GM21723 (cell line): ENCODE measurements around the gene NFE2L3.
A peak's percentile ranks its signal among the peaks of the same experiment; 100 is the strongest.
"Not testable (repeated sequence)": the region's sequence is repeated elsewhere in the genome, so short reads cannot be mapped to it uniquely, and the experiment has no call there.

Experiments
- ATAC-seq: cut with Tn5 transposase; IDR thresholded peaks from one replicate; pipeline ENCODE4 v1.9.1; 2021; ENCODE audit warnings: mild to moderate bottlenecking, moderate library complexity; ENCODE audit not compliant: unreplicated experiment

NFE2L3 gene

GRCh38 chr7:26147030-26147429 lies 5.0 kb upstream of the NFE2L3 start:
- no peak for ATAC-seq

GRCh38 chr7:26147646-26148306 lies 4.2 kb upstream of the NFE2L3 start:
- not testable (repeated sequence) for ATAC-seq

GRCh38 chr7:26148307-26148700 lies 3.7 kb upstream of the NFE2L3 start:
- ATAC-seq: not testable (repeated sequence)

GRCh38 chr7:26149391-26149977 lies 2.5 kb upstream of the NFE2L3 start:
- no peak for ATAC-seq

- no peak for ATAC-seq
Measured at GRCh38 chr7:26151096-26151495, 902 bp upstream of the NFE2L3 start.

GRCh38 chr7:26151650-26151952 lies 397 bp upstream of the NFE2L3 start:
- no peak for ATAC-seq

GRCh38 chr7:26152782-26153240 lies 813 bp downstream of the NFE2L3 start:
- peak; percentile 27 for ATAC-seq

- ATAC-seq: no peak
Measured at GRCh38 chr7:26153241-26153822, 1.3 kb downstream of the NFE2L3 start.

- no peak for ATAC-seq
Measured at GRCh38 chr7:26153823-26154783, 2.1 kb downstream of the NFE2L3 start.

GRCh38 chr7:26155531-26156375 lies 3.8 kb downstream of the NFE2L3 start:
- ATAC-seq: no peak

- ATAC-seq: peak; percentile 43
Measured at GRCh38 chr7:26156451-26157420, 4.7 kb downstream of the NFE2L3 start.

- no peak for ATAC-seq
Measured at GRCh38 chr7:26157520-26158105, 5.6 kb downstream of the NFE2L3 start.

GRCh38 chr7:26159243-26159642 lies 7.2 kb downstream of the NFE2L3 start:
- ATAC-seq: no peak

GRCh38 chr7:26160896-26161295 lies 8.9 kb downstream of the NFE2L3 start:
- ATAC-seq: no peak

GRCh38 chr7:26162431-26162830 lies 10.4 kb downstream of the NFE2L3 start:
- ATAC-seq: no peak

GRCh38 chr7:26163804-26164203 lies 11.8 kb downstream of the NFE2L3 start:
- ATAC-seq: not testable (repeated sequence)

GRCh38 chr7:26165950-26166683 lies 14.1 kb downstream of the NFE2L3 start:
- ATAC-seq: no peak

- peak; percentile 43 for ATAC-seq
Measured at GRCh38 chr7:26166684-26167266, 14.8 kb downstream of the NFE2L3 start.
